Esophagus muscularis mucosa (tissue), 4 donors: ENCODE measurements around the gene ADGRB2.

ENCODE experiments used
- CTCF ChIP-seq, 3 experiments: fragments of 200-600 bp in 2 of 3; fragments of 450-650 bp in 1 of 3; sonication (generic) in 2 of 3; IDR thresholded peaks; one replicate each; pipeline ENCODE4 v1.5.1; 2017 to 2019; ENCODE audit warnings: antibody characterized with exemption in 3 of 3, mild to moderate bottlenecking in 2 of 3, moderate library complexity in 1 of 3
- EP300 ChIP-seq: sonication (generic); formaldehyde crosslinking; IDR thresholded peaks from one replicate; pipeline ENCODE4 v1.6.1; 2017; ENCODE audit warnings: antibody characterized with exemption
- POLR2A ChIP-seq: fragments of 450-650 bp; IDR thresholded peaks from one replicate; pipeline ENCODE4 v1.6.1; 2017; ENCODE audit warnings: antibody characterized with exemption, moderate library complexity, mild to moderate bottlenecking, low read depth
- POLR2AphosphoS5 ChIP-seq, 2 donors: sonication (generic); formaldehyde crosslinking; IDR thresholded peaks; one replicate each; pipeline ENCODE4 v1.6.1; 2017; ENCODE audit warnings: antibody characterized with exemption in 2 of 2

DNA sequence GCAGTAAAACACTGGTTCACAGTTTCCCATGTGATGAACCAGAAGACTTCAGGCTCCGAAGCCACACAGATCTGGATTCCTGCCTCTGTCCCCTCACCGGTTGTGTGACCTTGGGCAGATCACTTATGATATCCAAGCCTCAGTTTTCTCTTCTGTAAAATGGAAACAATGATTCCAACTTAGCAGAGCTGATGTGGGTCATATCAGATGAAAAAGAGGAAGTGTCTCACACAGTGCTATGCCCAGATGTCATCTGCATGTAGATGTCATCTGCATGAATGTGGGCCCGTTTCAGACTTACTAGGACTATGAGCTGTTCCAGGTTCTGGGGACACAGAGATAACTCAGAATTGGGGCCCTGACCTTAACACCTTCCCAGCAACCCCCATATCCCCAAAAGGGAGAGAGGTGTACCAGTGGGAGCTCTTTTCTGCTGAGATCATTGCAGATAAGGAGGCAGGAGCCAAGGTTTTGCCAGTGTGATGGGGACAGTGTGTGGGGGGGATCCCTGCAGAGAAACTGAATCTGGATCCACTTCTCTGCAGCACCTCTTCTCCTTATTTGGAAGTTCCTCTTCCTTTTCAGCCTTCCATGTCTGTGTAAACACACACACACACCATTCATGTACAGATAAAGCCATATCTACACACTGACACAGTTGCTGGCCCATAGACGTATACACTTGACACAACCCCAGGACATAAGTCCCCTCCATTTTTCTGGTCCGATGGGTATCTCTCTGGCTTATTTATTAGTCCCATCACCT is 5.0 kb upstream of the ADGRB2 start:
- TF ChIP-seq EP300: no peak
- no peak for TF ChIP-seq CTCF (IDR thresholded peaks at IDR 0.05)
- no peak for TF ChIP-seq POLR2AphosphoS5 (IDR thresholded peaks at IDR 0.05)
- TF ChIP-seq POLR2A: no peak
